B cell (primary cell): ENCODE measurements around the gene IL12RB1.

Experiments used
- EZH2 ChIP-seq: IDR thresholded peaks from 2 replicates; pipeline ENCODE4 v1.6.1; 2012; ENCODE audit warnings: borderline replicate concordance, low read depth, mild to moderate bottlenecking, moderate library complexity, low read length; ENCODE audit not compliant: insufficient read depth, poor library complexity, severe bottlenecking
- TF ChIP-seq, protein P1 (sequence below): fragments of 200-600 bp; IDR thresholded peaks from one replicate; pipeline ENCODE4 v1.8.0; 2022; ENCODE audit warnings: antibody characterized with exemption, mild to moderate bottlenecking

DNA sequence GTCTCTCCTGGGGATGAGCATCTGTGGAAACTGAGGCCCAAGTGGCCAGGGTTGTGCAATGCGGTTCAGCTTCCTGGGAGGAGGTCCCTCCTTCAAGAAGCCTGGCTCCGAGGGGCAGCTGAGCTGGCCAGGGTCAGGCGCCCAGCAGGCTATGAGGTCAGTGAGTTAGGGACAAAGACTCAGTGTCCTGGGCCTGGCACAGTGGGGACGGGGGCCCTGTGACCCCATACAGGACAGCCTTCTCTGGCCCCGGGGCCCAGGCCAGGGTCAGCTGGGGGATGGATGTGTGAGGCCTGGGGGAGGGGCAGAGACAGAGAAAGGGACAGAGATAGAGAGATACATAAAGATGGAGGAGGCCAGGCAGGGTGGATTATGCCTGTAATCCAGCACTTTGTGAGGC lies 3.0 kb upstream of the IL12RB1 start:
- TF ChIP-seq, protein P1, sequence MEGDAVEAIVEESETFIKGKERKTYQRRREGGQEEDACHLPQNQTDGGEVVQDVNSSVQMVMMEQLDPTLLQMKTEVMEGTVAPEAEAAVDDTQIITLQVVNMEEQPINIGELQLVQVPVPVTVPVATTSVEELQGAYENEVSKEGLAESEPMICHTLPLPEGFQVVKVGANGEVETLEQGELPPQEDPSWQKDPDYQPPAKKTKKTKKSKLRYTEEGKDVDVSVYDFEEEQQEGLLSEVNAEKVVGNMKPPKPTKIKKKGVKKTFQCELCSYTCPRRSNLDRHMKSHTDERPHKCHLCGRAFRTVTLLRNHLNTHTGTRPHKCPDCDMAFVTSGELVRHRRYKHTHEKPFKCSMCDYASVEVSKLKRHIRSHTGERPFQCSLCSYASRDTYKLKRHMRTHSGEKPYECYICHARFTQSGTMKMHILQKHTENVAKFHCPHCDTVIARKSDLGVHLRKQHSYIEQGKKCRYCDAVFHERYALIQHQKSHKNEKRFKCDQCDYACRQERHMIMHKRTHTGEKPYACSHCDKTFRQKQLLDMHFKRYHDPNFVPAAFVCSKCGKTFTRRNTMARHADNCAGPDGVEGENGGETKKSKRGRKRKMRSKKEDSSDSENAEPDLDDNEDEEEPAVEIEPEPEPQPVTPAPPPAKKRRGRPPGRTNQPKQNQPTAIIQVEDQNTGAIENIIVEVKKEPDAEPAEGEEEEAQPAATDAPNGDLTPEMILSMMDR, result no peak
- TF ChIP-seq EZH2, result no peak
